ENCODE results near the gene DISP2. TPM values are rescaled to one million over a fixed set of nuclear protein-coding genes. Genes with fewer than 3 reads are reported as not detected.

DISP2 gene
- total RNA-seq, 1 donor from 2014 or later = 3.6 TPM

- Mint-ChIP-seq H3K9me3 (ENCODE audit: unreplicated experiment) (no peaks in the 10 kb centered on the region), H3K27me3 (ENCODE audit: unreplicated experiment) (peaks cover 13% of the 10 kb centered on the region), H3K4me1 (ENCODE audit: unreplicated experiment) (peaks cover 11% of the 10 kb centered on the region), H3K4me3 (ENCODE audit: unreplicated experiment) (peak overlapping the region; percentile 21), H3K36me3 (ENCODE audit: low read depth, unreplicated experiment) (peaks cover 51% of the 10 kb centered on the region), H3K27ac (ENCODE audit: unreplicated experiment) (no peak overlapping the region)
- TF ChIP-seq CTCF (IDR thresholded peaks at IDR 0.05; ENCODE audit: unreplicated experiment) = no peak
- no peak for DNase-seq (ENCODE audit: low spot score)
These were observed 54.2 kb downstream of the DISP2 start for GRCh38 chr15:40412095-40412759.

GRCh38 chr15:40413036-40413435, 55.0 kb downstream of the DISP2 start:
- H3K4me3 Mint-ChIP-seq (ENCODE audit: unreplicated experiment) = peak overlapping the region; percentile 62
- H3K27me3 Mint-ChIP-seq (ENCODE audit: unreplicated experiment) = peaks cover 13% of the 10 kb centered on the region
- no peak overlapping the region for H3K27ac Mint-ChIP-seq (ENCODE audit: unreplicated experiment)
- H3K4me1 Mint-ChIP-seq (ENCODE audit: unreplicated experiment) = peaks cover 5% of the 10 kb centered on the region
- no peak for TF ChIP-seq CTCF (IDR thresholded peaks at IDR 0.05; ENCODE audit: unreplicated experiment)
- peaks cover 47% of the 10 kb centered on the region for H3K36me3 Mint-ChIP-seq (ENCODE audit: low read depth, unreplicated experiment)
- no peak for DNase-seq (ENCODE audit: low spot score)
- no peaks in the 10 kb centered on the region for H3K9me3 Mint-ChIP-seq (ENCODE audit: unreplicated experiment)

GRCh38 chr15:40414816-40415215, 56.8 kb downstream of the DISP2 start:
- Mint-ChIP-seq H3K4me1 (ENCODE audit: unreplicated experiment) (peaks cover 5% of the 10 kb centered on the region), H3K4me3 (ENCODE audit: unreplicated experiment) (no peak overlapping the region), H3K27me3 (ENCODE audit: unreplicated experiment) (peaks cover 13% of the 10 kb centered on the region), H3K27ac (ENCODE audit: unreplicated experiment) (no peak overlapping the region), H3K9me3 (ENCODE audit: unreplicated experiment) (no peaks in the 10 kb centered on the region), H3K36me3 (ENCODE audit: low read depth, unreplicated experiment) (peaks cover 45% of the 10 kb centered on the region)
- DNase-seq (ENCODE audit: low spot score) = no peak
- TF ChIP-seq CTCF (IDR thresholded peaks at IDR 0.05; ENCODE audit: unreplicated experiment) = no peak

- H3K4me3 Mint-ChIP-seq (ENCODE audit: unreplicated experiment) = peak overlapping the region; percentile 81
- H3K27me3 Mint-ChIP-seq (ENCODE audit: unreplicated experiment) = peaks cover 10% of the 10 kb centered on the region
- peaks cover 5% of the 10 kb centered on the region for H3K4me1 Mint-ChIP-seq (ENCODE audit: unreplicated experiment)
- no peaks in the 10 kb centered on the region for H3K9me3 Mint-ChIP-seq (ENCODE audit: unreplicated experiment)
- peaks cover 41% of the 10 kb centered on the region for H3K36me3 Mint-ChIP-seq (ENCODE audit: low read depth, unreplicated experiment)
- no peak overlapping the region for H3K27ac Mint-ChIP-seq (ENCODE audit: unreplicated experiment)
- TF ChIP-seq CTCF (IDR thresholded peaks at IDR 0.05; ENCODE audit: unreplicated experiment) = no peak
- no peak for DNase-seq (ENCODE audit: low spot score)
These were observed 57.2 kb downstream of the DISP2 start for GRCh38 chr15:40415226-40415625.

DNA sequence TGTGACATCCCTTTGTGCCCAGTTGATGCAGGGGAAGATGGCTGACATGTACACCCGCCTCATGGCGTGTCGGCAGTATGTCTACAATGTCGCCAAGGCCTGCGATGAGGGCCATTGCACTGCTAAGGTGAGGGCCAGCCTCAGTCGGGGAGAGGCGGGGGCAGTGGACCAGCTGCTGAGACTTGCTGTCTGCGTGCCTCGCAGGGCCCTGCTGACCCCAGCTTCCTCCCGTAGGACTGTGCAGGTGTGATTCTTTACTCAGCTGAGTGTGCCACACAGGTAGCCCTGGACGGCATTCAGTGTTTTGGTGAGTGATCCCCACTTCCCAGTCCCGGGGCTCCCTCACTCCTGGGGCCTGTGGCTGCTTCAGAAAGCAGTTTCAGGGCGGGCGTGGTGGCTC, 58.0 kb downstream of the DISP2 start:
- peaks cover 7% of the 10 kb centered on the region for H3K27me3 Mint-ChIP-seq (ENCODE audit: unreplicated experiment)
- H3K27ac Mint-ChIP-seq (ENCODE audit: unreplicated experiment) = no peak overlapping the region
- H3K9me3 Mint-ChIP-seq (ENCODE audit: unreplicated experiment) = no peaks in the 10 kb centered on the region
- H3K36me3 Mint-ChIP-seq (ENCODE audit: low read depth, unreplicated experiment) = peaks cover 33% of the 10 kb centered on the region
- H3K4me1 Mint-ChIP-seq (ENCODE audit: unreplicated experiment) = peaks cover under 1% of the 10 kb centered on the region
- no peak for DNase-seq (ENCODE audit: low spot score)
- no peak overlapping the region for H3K4me3 Mint-ChIP-seq (ENCODE audit: unreplicated experiment)
- no peak for TF ChIP-seq CTCF (IDR thresholded peaks at IDR 0.05; ENCODE audit: unreplicated experiment)

Data from endothelial cell (in vitro differentiated cells).